Measurements from ENCODE around the gene NAPSA. TPM values are rescaled to one million over a fixed set of nuclear protein-coding genes. Genes with fewer than 3 reads are reported as not detected.

NAPSA gene
- total and polyA plus RNA-seq, 9 of the 15 experiments (the other 6 are each of a cell fraction or from before 2014, with no cell fraction given): 0.25 to 1.9 (median 0.69) TPM

DNA sequence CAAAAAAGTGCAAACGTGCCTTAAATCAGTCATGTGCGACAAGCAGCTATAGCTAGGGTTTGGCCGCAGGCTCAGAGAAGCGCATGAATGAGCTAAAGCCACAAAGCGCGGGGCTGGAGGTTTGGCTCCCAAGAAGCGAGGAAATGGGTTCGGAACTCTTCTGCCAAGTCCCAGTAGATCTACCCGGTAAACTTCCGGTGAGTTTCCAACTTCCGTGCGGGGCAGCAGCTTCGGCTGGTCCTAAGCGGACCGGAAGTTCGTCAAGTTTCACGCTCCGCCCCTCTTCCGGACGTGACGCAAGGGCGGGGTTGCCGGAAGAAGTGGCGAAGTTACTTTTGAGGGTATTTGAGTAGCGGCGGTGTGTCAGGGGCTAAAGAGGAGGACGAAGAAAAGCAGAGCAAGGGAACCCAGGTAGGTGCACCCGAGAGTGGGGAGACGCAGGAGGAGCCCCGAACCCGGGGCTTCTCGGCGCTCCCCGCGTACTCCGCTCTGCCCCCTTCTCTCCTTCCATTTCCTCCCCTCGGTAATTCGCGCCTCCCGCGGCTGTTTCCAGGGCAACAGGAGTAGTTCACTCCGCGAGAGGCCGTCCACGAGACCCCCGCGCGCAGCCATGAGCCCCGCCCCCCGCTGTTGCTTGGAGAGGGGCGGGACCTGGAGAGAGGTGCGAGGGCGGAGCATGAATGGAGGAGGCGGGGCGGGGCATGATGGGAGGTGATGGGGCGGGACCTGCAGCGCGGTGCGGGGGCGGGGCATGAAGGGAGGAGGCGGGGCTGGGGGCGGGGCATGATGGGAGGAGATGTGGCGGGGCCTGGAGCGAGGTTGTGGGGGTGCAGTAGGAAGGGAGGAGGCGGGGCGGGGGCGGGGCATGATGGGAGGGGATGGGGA is 11.0 kb upstream of the NAPSA start, which contains the start of gene NR1H2 (continued):
- TF ChIP-seq ZNF79 (CRISPR knock-in tag; IDR thresholded peaks at IDR 0.05; ENCODE audit: low read depth) (no peak), ZNF778 (CRISPR knock-in tag; IDR thresholded peaks at IDR 0.05) (no peak), HLTF (IDR thresholded peaks at IDR 0.05) (no peak), HDAC1 (IDR thresholded peaks at IDR 0.05) (peak in 1 of 2 experiments; percentile 84; a peak in 2 of 4 replicates), RBM17 (IDR thresholded peaks at IDR 0.05; ENCODE audit: borderline replicate concordance, low read depth, low read length) (no peak), HNRNPH1 (optimal IDR thresholded peaks at IDR 0.05; ENCODE audit: low read depth, low read length) (no peak), NCOA4 (IDR thresholded peaks at IDR 0.05; ENCODE audit: partially characterized antibody) (no peak), ZNF561 (CRISPR knock-in tag; conservative IDR thresholded peaks at IDR 0.05) (no peak), ZNF41 (CRISPR knock-in tag; conservative IDR thresholded peaks at IDR 0.05) (no peak), POLR2AphosphoS2 (IDR thresholded peaks at IDR 0.05; ENCODE audit: low read length) (peak; percentile 87; the same call in 1 of the 2 replicates), ZBTB17 (CRISPR knock-in tag; IDR thresholded peaks at IDR 0.05) (peak; percentile 77; the same call in 1 of the 2 replicates), ZNF121 (CRISPR knock-in tag; conservative IDR thresholded peaks at IDR 0.05) (no peak), PTRF (tag; IDR thresholded peaks at IDR 0.05) (no peak), ZNF253 (CRISPR knock-in tag; conservative IDR thresholded peaks at IDR 0.05) (no peak), ZNF785 (CRISPR knock-in tag; IDR thresholded peaks at IDR 0.05) (no peak), ILF3 (IDR thresholded peaks at IDR 0.05; ENCODE audit: borderline replicate concordance) (no peak), NCOA2 (IDR thresholded peaks at IDR 0.05; ENCODE audit: partially characterized antibody in 2 of 2) (no peak)
- TF ChIP-seq, protein P1, sequence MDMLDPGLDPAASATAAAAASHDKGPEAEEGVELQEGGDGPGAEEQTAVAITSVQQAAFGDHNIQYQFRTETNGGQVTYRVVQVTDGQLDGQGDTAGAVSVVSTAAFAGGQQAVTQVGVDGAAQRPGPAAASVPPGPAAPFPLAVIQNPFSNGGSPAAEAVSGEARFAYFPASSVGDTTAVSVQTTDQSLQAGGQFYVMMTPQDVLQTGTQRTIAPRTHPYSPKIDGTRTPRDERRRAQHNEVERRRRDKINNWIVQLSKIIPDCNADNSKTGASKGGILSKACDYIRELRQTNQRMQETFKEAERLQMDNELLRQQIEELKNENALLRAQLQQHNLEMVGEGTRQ (CRISPR knock-in tag; IDR thresholded peaks at IDR 0.05): no peak
- TF ChIP-seq, protein P2, sequence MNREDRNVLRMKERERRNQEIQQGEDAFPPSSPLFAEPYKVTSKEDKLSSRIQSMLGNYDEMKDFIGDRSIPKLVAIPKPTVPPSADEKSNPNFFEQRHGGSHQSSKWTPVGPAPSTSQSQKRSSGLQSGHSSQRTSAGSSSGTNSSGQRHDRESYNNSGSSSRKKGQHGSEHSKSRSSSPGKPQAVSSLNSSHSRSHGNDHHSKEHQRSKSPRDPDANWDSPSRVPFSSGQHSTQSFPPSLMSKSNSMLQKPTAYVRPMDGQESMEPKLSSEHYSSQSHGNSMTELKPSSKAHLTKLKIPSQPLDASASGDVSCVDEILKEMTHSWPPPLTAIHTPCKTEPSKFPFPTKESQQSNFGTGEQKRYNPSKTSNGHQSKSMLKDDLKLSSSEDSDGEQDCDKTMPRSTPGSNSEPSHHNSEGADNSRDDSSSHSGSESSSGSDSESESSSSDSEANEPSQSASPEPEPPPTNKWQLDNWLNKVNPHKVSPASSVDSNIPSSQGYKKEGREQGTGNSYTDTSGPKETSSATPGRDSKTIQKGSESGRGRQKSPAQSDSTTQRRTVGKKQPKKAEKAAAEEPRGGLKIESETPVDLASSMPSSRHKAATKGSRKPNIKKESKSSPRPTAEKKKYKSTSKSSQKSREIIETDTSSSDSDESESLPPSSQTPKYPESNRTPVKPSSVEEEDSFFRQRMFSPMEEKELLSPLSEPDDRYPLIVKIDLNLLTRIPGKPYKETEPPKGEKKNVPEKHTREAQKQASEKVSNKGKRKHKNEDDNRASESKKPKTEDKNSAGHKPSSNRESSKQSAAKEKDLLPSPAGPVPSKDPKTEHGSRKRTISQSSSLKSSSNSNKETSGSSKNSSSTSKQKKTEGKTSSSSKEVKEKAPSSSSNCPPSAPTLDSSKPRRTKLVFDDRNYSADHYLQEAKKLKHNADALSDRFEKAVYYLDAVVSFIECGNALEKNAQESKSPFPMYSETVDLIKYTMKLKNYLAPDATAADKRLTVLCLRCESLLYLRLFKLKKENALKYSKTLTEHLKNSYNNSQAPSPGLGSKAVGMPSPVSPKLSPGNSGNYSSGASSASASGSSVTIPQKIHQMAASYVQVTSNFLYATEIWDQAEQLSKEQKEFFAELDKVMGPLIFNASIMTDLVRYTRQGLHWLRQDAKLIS (CRISPR knock-in tag; IDR thresholded peaks at IDR 0.05): peak; percentile 85
- TF ChIP-seq, protein P3, sequence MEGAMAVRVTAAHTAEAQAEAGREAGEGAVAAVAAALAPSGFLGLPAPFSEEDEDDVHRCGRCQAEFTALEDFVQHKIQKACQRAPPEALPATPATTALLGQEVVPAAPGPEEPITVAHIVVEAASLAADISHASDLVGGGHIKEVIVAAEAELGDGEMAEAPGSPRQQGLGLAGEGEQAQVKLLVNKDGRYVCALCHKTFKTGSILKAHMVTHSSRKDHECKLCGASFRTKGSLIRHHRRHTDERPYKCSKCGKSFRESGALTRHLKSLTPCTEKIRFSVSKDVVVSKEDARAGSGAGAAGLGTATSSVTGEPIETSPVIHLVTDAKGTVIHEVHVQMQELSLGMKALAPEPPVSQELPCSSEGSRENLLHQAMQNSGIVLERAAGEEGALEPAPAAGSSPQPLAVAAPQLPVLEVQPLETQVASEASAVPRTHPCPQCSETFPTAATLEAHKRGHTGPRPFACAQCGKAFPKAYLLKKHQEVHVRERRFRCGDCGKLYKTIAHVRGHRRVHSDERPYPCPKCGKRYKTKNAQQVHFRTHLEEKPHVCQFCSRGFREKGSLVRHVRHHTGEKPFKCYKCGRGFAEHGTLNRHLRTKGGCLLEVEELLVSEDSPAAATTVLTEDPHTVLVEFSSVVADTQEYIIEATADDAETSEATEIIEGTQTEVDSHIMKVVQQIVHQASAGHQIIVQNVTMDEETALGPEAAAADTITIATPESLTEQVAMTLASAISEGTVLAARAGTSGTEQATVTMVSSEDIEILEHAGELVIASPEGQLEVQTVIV (CRISPR knock-in tag; IDR thresholded peaks at IDR 0.05; ENCODE audit: borderline replicate concordance): no peak

All from K562 (cell line).